ENCODE measurements around the gene ASCL1. TPM values are rescaled to one million over a fixed set of nuclear protein-coding genes. Genes with fewer than 3 reads are reported as not detected.

ASCL1 gene
- total and polyA plus RNA-seq, 2 of the 13 experiments (the other 11 are each of a cell fraction or from before 2014, with no cell fraction given), result not detected

DNA sequence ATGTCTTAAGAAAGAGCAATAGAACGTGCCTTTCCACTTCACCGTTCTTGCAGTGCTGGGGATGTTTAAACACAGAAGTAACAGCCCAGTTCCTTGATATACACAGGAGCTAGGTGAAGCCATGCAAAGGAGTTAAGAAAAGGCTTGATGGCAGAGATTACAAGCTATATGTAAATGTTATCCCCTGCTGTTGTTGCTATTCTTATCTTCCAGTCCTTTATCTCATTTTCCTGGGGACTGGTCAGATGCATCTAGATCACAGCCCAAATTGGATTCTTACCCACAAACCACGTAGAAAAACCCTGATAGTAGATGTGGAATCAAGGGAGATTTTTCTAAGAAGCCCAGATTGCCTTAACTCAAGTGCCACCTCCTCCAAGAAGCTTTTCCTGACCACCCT lies 5.5 kb downstream of the ASCL1 start:
- ATAC-seq, result no peak
- 4% methylated on average over 3 of the region's 3 CpGs for WGBS (ENCODE audit: low lambda C conversion rate)
- DNase-seq (ENCODE audit: low spot score), result no peak
- H3K79me2 ChIP-seq (ENCODE audit: insufficient read depth, low read length), result no peaks in the 10 kb centered on the region
- H3K9ac ChIP-seq (ENCODE audit: insufficient read depth, low read depth, low read length), result no peak overlapping the region
- CTCF ChIA-PET (ENCODE audit: low intra/inter-chr PET ratio, low total read pairs), result no interaction called here
- H3K36me3 ChIP-seq (replicated peaks in 1 of 2; ENCODE audit: control insufficient read depth in 1 of 2, insufficient read depth in 2 of 2, low read length in 2 of 2), result no peaks in the 10 kb centered on the region
- no TSS peak for BruUV-seq (replicated peaks)
- in situ Hi-C loops (cut with HindIII; ENCODE audit: extremely low pct_ligation_motif_present, low pct_unique_long_range_greater_than_20kb) (no loop called here), intact Hi-C loops (cut with micrococcal nuclease; ENCODE audit: unreplicated experiment) (no loop called here)
- no peak for FAIRE-seq
- H4K20me1 ChIP-seq (ENCODE audit: insufficient read depth, low read length), result no peaks in the 10 kb centered on the region
- H2AFZ ChIP-seq (ENCODE audit: low read length), result no peak overlapping the region
- H3K4me3 ChIP-seq (replicated peaks in 1 of 3; ENCODE audit: insufficient read depth in 1 of 3, low read depth in 2 of 3, low read length in 3 of 3), result no peak overlapping the region
- H3K27me3 ChIP-seq (ENCODE audit: control insufficient read depth in 1 of 2, insufficient read depth in 2 of 2, low read length in 2 of 2), result peaks cover 1 to 81% of the 10 kb centered on the region in 2 experiments; a peak in 4 of 5 replicates
- H3K27ac ChIP-seq (ENCODE audit: extremely low read length, insufficient read depth, low read length), result no peak overlapping the region
- no peak overlapping the region for H3K4me2 ChIP-seq (ENCODE audit: low read depth, low read length)
- H3K4me1 ChIP-seq (ENCODE audit: insufficient read depth, low read length), result no peaks in the 10 kb centered on the region
- H3K9me3 ChIP-seq (ENCODE audit: low read length), result no peaks in the 10 kb centered on the region
- POLR2A ChIA-PET, result no interaction called here
- TF ChIP-seq ZNF678 (CRISPR knock-in tag; IDR thresholded peaks at IDR 0.05), result no peak
- TF ChIP-seq, protein P1, sequence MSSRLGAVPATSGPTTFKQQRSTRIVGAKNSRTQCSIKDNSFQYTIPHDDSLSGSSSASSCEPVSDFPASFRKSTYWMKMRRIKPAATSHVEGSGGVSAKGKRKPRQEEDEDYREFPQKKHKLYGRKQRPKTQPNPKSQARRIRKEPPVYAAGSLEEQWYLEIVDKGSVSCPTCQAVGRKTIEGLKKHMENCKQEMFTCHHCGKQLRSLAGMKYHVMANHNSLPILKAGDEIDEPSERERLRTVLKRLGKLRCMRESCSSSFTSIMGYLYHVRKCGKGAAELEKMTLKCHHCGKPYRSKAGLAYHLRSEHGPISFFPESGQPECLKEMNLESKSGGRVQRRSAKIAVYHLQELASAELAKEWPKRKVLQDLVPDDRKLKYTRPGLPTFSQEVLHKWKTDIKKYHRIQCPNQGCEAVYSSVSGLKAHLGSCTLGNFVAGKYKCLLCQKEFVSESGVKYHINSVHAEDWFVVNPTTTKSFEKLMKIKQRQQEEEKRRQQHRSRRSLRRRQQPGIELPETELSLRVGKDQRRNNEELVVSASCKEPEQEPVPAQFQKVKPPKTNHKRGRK (CRISPR knock-in tag; IDR thresholded peaks at IDR 0.05), result no peak
- no peak for TF ChIP-seq ZSCAN29 (CRISPR knock-in tag; conservative IDR thresholded peaks at IDR 0.05)
- no peak for TF ChIP-seq SALL1 (CRISPR knock-in tag; IDR thresholded peaks at IDR 0.05)
- TF ChIP-seq ZNF550 (CRISPR knock-in tag; IDR thresholded peaks at IDR 0.05; ENCODE audit: borderline replicate concordance), result no peak

DNA sequence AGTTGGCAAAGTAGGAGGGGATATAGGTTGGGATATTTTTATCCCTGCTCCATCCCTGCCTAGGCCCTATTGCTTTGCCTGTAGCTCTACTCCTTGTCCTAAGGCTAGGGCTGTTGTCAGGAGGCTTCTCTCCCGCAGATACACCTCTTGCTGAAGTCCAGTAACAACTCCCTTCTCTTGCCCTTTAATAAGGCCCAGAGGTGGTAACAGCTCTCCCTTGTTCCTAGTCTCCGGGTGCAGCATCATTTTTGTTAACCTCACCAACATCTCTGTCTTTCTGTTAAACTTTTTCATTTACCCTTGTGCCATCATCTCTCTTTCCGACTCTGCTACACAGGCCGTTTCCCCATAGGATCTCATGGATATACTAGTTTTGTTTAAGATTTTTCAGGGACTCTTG lies 6.3 kb downstream of the ASCL1 start:
- no peak overlapping the region for H3K4me2 ChIP-seq (ENCODE audit: low read depth, low read length)
- TF ChIP-seq GATA4 (IDR thresholded peaks at IDR 0.05; ENCODE audit: borderline replicate concordance, low read depth) (no peak), ZNF790 (CRISPR knock-in tag; IDR thresholded peaks at IDR 0.05; ENCODE audit: borderline replicate concordance) (0 out of 2 replicates have a peak, but pooled peaks have one; percentile 58), ZMAT3 (CRISPR knock-in tag; conservative IDR thresholded peaks at IDR 0.05) (no peak), ZNF670 (CRISPR knock-in tag; IDR thresholded peaks at IDR 0.05; ENCODE audit: borderline replicate concordance) (no peak), ZNF350 (CRISPR knock-in tag; IDR thresholded peaks at IDR 0.05; ENCODE audit: borderline replicate concordance, low read depth) (no peak), HNRNPUL1 (IDR thresholded peaks at IDR 0.05; ENCODE audit: low read depth, low read length) (no peak), ZNF773 (CRISPR knock-in tag; IDR thresholded peaks at IDR 0.05; ENCODE audit: borderline replicate concordance) (no peak)
- TF ChIP-seq, protein P2, sequence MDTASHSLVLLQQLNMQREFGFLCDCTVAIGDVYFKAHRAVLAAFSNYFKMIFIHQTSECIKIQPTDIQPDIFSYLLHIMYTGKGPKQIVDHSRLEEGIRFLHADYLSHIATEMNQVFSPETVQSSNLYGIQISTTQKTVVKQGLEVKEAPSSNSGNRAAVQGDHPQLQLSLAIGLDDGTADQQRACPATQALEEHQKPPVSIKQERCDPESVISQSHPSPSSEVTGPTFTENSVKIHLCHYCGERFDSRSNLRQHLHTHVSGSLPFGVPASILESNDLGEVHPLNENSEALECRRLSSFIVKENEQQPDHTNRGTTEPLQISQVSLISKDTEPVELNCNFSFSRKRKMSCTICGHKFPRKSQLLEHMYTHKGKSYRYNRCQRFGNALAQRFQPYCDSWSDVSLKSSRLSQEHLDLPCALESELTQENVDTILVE (CRISPR knock-in tag; IDR thresholded peaks at IDR 0.05), result no peak
- TF ChIP-seq, protein P3, sequence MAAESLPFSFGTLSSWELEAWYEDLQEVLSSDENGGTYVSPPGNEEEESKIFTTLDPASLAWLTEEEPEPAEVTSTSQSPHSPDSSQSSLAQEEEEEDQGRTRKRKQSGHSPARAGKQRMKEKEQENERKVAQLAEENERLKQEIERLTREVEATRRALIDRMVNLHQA (CRISPR knock-in tag; IDR thresholded peaks at IDR 0.05), result no peak
- TF ChIP-seq, protein P4, sequence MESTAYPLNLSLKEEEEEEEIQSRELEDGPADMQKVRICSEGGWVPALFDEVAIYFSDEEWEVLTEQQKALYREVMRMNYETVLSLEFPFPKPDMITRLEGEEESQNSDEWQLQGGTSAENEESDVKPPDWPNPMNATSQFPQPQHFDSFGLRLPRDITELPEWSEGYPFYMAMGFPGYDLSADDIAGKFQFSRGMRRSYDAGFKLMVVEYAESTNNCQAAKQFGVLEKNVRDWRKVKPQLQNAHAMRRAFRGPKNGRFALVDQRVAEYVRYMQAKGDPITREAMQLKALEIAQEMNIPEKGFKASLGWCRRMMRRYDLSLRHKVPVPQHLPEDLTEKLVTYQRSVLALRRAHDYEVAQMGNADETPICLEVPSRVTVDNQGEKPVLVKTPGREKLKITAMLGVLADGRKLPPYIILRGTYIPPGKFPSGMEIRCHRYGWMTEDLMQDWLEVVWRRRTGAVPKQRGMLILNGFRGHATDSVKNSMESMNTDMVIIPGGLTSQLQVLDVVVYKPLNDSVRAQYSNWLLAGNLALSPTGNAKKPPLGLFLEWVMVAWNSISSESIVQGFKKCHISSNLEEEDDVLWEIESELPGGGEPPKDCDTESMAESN (CRISPR knock-in tag; conservative IDR thresholded peaks at IDR 0.05), result no peak

More for the DNA sequence above, 6.3 kb downstream of the ASCL1 start:
- Histone ChIP-seq H3K4me1 (ENCODE audit: insufficient read depth, low read length) (no peaks in the 10 kb centered on the region), H3K9me3 (ENCODE audit: low read length) (no peaks in the 10 kb centered on the region), H3K79me2 (ENCODE audit: insufficient read depth, low read length) (no peaks in the 10 kb centered on the region), H3K4me3 (replicated peaks in 1 of 3; ENCODE audit: insufficient read depth in 1 of 3, low read depth in 2 of 3, low read length in 3 of 3) (no peak overlapping the region), H3K36me3 (replicated peaks in 1 of 2; ENCODE audit: control insufficient read depth in 1 of 2, insufficient read depth in 2 of 2, low read length in 2 of 2) (no peaks in the 10 kb centered on the region), H3K27ac (ENCODE audit: extremely low read length, insufficient read depth, low read length) (no peak overlapping the region), H2AFZ (ENCODE audit: low read length) (no peak overlapping the region), H3K9ac (ENCODE audit: insufficient read depth, low read depth, low read length) (no peak overlapping the region), H4K20me1 (ENCODE audit: insufficient read depth, low read length) (no peaks in the 10 kb centered on the region), H3K27me3 (ENCODE audit: control insufficient read depth in 1 of 2, insufficient read depth in 2 of 2, low read length in 2 of 2) (peaks cover 1 to 75% of the 10 kb centered on the region in 2 experiments; a peak in 4 of 5 replicates)
- WGBS (ENCODE audit: low lambda C conversion rate), result 7% methylated on average over 4 of the region's 4 CpGs
- CTCF ChIA-PET (ENCODE audit: low intra/inter-chr PET ratio, low total read pairs), result no interaction called here
- POLR2A ChIA-PET, result no interaction called here
- no peak for FAIRE-seq
- DNase-seq (ENCODE audit: low spot score), result no peak
- no TSS peak for BruUV-seq (replicated peaks)
- in situ Hi-C loops (cut with HindIII; ENCODE audit: extremely low pct_ligation_motif_present, low pct_unique_long_range_greater_than_20kb), result no loop called here
- intact Hi-C loops (cut with micrococcal nuclease; ENCODE audit: unreplicated experiment), result no loop called here
- no peak for ATAC-seq

Data from HepG2 (cell line).